Measurements from ENCODE around the gene PRB3.

Gene PRB3

DNA sequence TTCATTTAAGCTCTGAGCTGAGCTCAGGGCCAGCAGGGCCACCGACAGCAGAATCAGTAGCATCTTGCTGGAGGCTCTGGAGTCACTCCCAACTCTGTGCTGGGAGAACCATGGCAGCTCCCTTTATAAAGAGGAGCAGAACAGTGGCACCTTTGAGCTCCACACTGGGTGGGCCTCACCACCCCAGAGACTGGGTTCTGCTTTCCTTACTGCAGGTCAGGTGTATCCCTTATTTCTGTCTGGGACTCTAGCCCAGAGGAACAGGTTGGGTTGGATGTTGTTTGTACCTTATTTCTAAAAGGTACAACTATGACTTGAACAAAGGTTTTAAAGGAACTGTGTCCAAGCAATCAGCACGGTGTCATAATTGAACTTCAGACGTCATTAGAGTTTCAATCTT lies at the start of gene PRB3:
TSS of gene PRB3 (minus strand) at position 101 of the 400 bp plus-strand sequence. CDS start at position 63, 38 bp downstream.
- no peak for DNase-seq (ENCODE audit: low spot score)

DNA sequence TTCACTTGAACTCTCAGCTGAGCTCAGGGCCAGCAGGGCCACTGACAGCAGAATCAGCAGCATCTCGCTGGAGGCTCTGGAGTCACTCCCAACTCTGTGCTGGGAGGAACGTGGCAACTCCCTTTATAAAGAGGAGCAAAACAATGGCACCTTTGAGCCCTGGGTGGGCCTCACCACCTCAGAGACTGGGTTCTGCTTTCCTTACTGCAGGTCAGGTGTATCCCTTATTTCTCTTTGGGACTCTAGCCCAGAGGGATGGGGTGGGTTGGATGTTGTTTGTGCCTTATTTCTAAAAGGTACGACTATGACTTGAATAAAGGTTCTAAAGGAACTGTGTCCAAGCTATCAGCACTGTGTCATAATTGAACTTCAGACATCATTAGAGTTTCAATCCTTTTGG lies 40.8 kb upstream of the PRB3 start, which contains the start of gene PRB4:
TSS of gene PRB4 (minus strand) at position 101 of the 400 bp plus-strand sequence. CDS start at position 63, 38 bp downstream.
- DNase-seq (ENCODE audit: low spot score), result no peak

DNA sequence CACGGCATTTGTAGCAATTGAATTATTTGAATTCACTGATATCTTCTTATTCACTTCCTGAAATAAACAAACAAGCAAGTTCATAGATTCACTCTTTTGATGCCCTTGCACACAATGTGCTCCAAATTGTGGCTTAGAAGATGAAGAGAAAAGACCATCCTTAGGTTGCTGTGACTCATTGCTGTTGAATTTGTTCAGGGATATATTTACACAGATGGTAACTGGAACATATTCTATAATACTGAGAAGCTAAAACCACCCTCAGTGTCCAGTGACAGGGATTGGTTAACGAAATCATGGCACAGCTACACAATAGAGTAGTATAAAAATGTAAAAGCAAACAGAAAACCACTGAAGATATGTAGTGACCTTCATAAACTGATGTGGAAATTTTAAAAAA lies 37.6 kb upstream of the PRB3 start:
- no peak for DNase-seq (ENCODE audit: low spot score)

DNA sequence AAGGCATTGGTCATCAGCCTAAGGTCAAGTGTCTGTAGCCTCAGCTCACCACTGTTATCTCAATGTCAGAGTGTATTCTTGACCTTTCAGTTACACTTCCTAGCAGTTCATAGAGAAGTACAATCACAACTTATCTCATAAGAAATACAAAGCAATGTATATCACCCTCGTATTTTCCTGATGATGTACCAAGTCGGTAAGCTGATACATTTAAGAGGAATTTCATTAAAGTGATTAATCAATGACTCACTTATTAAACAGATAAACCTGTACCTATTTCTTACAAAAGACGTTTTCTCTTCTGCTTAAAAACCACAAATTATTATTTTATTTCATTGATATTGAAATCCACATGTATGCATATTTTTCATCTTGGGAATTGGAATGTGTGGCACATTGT lies 3.9 kb upstream of the PRB3 start:
- DNase-seq (ENCODE audit: low spot score), result no peak

DNA sequence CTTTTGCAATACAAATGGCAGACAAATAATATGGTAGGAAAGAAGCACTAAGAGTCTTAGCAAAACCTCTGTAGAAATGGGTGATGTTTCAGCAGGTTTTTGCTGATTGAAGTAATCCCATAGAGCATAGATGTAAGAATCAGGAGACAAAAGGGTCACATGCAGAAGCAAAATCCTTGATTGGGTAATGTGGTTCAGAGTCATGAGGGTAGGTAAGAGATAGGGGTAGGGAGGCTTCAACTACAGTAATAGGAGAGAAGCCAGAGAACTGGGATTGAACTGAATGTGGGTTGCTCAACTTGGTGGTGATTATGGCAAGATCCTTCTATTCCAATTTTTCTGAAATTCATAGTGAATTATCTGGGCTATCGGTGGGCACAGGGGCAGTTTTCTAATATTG lies 5.0 kb downstream of the PRB3 start:
- no peak for DNase-seq (ENCODE audit: low spot score)

DNA sequence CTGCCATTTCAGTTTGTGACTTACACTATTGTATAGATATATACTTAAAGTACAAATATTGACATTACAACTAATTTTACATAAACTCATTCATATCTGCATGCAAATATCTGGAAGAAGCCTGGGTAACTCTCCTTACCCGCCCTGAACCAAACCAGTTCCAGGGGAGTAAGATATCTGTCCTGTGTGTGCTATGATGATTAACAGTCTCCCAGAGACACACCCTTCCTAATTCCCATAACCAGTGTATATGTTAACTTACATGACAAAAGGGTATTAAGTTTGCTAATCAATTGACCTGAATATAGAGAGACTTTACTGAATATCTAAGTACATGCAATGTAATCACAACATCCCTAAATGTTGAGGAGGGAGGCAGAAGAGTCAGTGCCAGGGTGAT lies 23.0 kb downstream of the PRB3 start:
- no peak for DNase-seq (ENCODE audit: low spot score)

DNA sequence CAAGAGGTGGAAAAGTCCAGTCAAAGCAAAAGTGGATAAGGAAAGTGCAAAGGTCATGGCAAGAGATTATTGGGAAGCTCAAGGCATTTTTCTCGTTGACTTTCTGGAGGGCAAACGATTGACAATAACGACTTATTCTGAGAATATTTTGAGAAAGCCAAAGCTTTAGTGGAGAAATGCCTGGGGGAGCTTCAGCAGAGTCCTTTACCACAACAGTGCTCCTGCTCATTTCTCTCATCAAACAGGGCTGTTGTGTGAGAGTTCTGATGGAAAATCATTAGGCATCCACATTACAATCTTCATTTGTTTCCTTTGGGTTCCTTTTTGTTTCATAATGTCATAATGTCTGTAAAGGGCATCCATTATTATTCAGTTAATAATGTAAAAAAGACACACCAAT lies 26.9 kb downstream of the PRB3 start:
- DNase-seq (ENCODE audit: low spot score), result no peak

DNA sequence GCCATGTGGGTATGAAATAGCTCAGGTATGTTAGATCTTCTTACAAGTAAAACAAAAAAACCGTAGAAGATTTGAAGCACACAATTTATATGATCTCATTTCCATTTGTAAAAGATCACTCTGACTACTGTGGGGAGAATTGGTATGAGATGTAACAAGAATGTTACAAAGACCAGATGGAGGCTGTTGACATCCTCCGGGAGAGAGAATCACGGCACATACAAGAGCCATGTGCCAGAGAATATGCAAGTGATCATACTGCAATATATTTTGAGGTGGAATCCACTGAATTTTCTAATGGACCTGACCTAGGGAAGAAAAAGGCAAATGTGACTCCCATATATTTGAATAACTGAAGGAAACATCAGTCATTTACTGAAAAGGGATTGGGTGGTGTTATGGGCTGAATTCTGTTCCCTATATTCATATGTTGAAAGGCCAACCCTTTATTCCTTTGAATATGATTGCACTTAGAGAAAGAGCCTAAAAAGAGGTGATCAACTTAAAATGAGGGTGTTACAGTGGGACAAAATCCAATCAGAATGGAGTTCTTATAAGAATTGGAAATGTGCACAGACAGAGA lies 29.1 kb downstream of the PRB3 start:
- no peak for DNase-seq (ENCODE audit: low spot score)

DNA sequence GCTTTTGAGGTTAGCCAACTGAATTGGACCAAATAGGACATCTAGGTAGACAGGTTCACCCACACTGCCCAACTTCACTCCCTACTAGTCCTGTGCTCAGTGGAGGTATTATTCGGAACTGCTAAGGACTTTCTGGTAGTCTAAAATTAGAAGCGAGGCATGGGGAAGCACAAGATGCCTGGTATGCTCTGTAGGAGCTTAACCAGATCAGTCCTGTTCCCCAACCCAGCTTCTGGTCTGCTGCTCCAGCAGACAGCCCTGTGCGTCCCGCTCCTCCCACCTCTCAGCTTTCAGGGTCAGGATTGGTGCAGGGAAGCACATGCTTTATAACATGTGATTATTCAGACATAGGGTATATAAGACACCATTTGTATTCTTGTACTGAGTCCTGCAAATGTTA lies 31.2 kb downstream of the PRB3 start:
- no peak for DNase-seq (ENCODE audit: low spot score)

DNA sequence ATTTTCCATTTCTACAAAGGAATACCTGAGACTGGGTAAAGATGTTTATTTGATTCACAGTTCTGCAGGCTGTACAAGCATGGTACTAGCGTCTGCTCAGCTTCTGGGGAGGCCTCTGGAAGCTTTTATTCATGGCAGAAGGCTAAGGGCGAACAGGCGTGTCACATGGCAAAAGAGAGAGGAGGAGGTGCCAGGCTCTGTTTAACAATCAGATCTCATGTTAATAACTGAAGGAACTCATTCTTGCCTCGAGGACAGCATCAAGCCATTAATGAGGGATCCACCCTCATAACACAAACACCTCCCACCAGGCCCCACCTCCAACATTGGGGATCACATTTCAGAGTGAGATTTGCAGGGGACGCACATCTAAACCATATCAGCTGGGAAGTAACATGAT lies 36.0 kb downstream of the PRB3 start:
- DNase-seq (ENCODE audit: low spot score), result no peak

DNA sequence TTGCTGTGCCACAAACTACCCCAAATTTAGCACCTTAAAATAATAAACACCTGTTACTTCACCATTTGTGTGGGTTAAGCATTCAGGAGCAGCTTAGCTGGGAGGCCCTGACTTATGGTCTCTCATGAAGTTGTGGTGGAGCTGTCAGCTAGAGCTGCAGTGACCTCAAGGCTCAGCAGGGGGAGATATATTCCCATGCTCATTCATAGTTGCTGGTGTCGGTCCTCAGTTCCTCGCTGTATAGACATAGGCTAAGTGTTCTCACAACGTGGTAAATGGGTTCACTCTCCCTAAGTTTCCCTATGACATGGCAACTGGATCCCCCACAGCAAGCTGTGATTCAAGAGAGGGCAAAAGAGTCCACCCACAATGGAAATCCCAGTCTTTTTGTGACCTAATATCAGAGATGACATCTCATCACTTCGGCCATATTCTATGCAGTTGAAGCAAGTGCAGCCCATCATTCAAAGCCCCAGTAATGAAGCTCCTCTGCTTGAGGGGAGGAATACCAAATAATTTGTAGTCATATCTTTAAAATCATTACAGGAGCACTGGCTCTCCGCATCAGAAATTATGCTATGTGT lies 41.1 kb downstream of the PRB3 start:
- DNase-seq (ENCODE audit: low spot score), result peak; percentile 16

DNA sequence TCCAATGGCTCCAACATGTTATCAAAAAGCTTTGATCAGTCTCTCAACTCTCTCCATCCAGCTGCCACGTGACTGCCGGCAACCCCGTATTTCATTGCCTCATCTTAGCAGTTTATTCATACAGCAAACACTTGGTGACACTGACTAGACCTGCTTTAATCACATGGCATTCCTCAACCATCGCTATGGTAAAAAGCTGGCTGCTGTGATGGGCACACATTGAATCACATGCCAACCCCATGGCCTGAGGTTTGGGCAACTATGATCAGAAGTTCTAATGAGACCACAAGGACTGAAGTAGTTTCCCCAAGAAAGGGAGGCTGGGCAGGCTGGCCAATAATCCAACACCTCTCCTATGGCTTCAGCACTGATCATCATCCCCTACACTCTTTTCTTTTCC lies 42.1 kb downstream of the PRB3 start:
- no peak for DNase-seq (ENCODE audit: low spot score)
